ENCODE data around the gene RNF217. TPM values are rescaled to one million over a fixed set of nuclear protein-coding genes. Genes with fewer than 3 reads are reported as not detected.

Gene RNF217
- total RNA-seq, 3 donors from 2014 or later (not counting 1 experiment from before 2014, with no cell fraction given) = 3.3 to 9.5 (median 4.4) TPM

DNA sequence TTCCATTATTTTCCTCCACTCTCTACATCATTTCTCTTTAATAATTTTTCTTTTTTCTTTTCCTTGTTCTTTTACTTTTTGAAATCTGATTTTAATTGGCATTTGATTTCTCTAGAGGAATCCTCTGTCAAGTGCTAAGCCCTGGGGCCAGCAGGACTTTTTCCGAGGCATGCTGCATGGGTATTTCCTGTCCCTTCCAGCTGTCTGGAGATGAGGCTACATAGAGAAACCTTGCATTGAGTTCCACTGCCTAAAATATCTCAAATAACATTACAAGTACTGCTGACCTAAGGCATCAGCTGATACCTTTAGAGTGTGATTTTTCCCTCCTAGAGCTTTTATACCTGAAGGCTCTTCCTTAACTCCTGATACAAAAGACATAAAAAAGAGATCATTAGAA, 6.2 kb downstream of the RNF217 start:
- Mint-ChIP-seq H3K36me3 (no peaks in the 10 kb centered on the region), H3K4me3 (no peak overlapping the region), H3K27me3 (ENCODE audit: low read depth in 2 of 2) (peaks cover 0 to 10% of the 10 kb centered on the region in 2 donors), H3K9me3 (no peaks in the 10 kb centered on the region), H3K4me1 (peaks cover 13 to 19% of the 10 kb centered on the region in 2 donors), H3K27ac (no peak overlapping the region)
- Histone ChIP-seq H3K4me1 (ENCODE audit: control insufficient read depth, insufficient read depth, low read length) (peaks cover 2% of the 10 kb centered on the region), H3K9me3 (ENCODE audit: control insufficient read depth, insufficient read depth, low read length) (no peaks in the 10 kb centered on the region), H3K36me3 (ENCODE audit: control insufficient read depth, insufficient read depth, low read length) (no peaks in the 10 kb centered on the region), H3K27me3 (ENCODE audit: control insufficient read depth, insufficient read depth, low read length) (no peaks in the 10 kb centered on the region), H3K4me3 (ENCODE audit: low read length) (no peak overlapping the region), H3K27ac (ENCODE audit: low read length) (no peak overlapping the region)
- DNase-seq (no peak), ATAC-seq (no peak)
- TF ChIP-seq CTCF (IDR thresholded peaks at IDR 0.05) = no peak
- intact Hi-C loops (cut with micrococcal nuclease) = no loop called here
- 76% methylated on average over 1 of the region's 1 CpG for WGBS (ENCODE audit: insufficient coverage)

GRCh38 chr6:124970243-124970642, 8.0 kb downstream of the RNF217 start:
- H3K36me3 ChIP-seq (ENCODE audit: control insufficient read depth, insufficient read depth, low read length) = no peaks in the 10 kb centered on the region
- peaks cover 0 to 4% of the 10 kb centered on the region in 2 donors for H3K27me3 Mint-ChIP-seq (ENCODE audit: low read depth in 2 of 2)
- no peaks in the 10 kb centered on the region for H3K27me3 ChIP-seq (ENCODE audit: control insufficient read depth, insufficient read depth, low read length)
- H3K36me3 Mint-ChIP-seq = no peaks in the 10 kb centered on the region
- no peak for TF ChIP-seq CTCF (IDR thresholded peaks at IDR 0.05)
- H3K4me3 Mint-ChIP-seq = no peak overlapping the region
- no peak overlapping the region for H3K27ac Mint-ChIP-seq
- H3K27ac ChIP-seq (ENCODE audit: low read length) = no peak overlapping the region
- no peak for ATAC-seq
- peaks cover 2% of the 10 kb centered on the region for H3K4me1 ChIP-seq (ENCODE audit: control insufficient read depth, insufficient read depth, low read length)
- no peaks in the 10 kb centered on the region for H3K9me3 Mint-ChIP-seq
- H3K9me3 ChIP-seq (ENCODE audit: control insufficient read depth, insufficient read depth, low read length) = no peaks in the 10 kb centered on the region
- DNase-seq = no peak
- H3K4me1 Mint-ChIP-seq = peaks cover 0 to 5% of the 10 kb centered on the region in 2 donors
- WGBS (ENCODE audit: insufficient coverage) = 89% methylated on average over 5 of the region's 5 CpGs
- H3K4me3 ChIP-seq (ENCODE audit: low read length) = no peak overlapping the region
- intact Hi-C loops (cut with micrococcal nuclease) = no loop called here

- no peaks in the 10 kb centered on the region for H3K36me3 Mint-ChIP-seq
- peaks cover 2% of the 10 kb centered on the region for H3K4me1 ChIP-seq (ENCODE audit: control insufficient read depth, insufficient read depth, low read length)
- peaks cover 0 to under 1% of the 10 kb centered on the region in 2 donors for H3K27me3 Mint-ChIP-seq (ENCODE audit: low read depth in 2 of 2)
- ATAC-seq (no peak), DNase-seq (no peak)
- intact Hi-C loops (cut with micrococcal nuclease) = no loop called here
- WGBS (ENCODE audit: insufficient coverage) = 82% methylated on average over 2 of the region's 2 CpGs
- H3K4me3 ChIP-seq (ENCODE audit: low read length) = no peak overlapping the region
- no peak overlapping the region for H3K27ac ChIP-seq (ENCODE audit: low read length)
- no peaks in the 10 kb centered on the region for H3K36me3 ChIP-seq (ENCODE audit: control insufficient read depth, insufficient read depth, low read length)
- peaks cover 0 to 2% of the 10 kb centered on the region in 2 donors for H3K4me1 Mint-ChIP-seq
- H3K27me3 ChIP-seq (ENCODE audit: control insufficient read depth, insufficient read depth, low read length) = no peaks in the 10 kb centered on the region
- H3K9me3 Mint-ChIP-seq = no peaks in the 10 kb centered on the region
- no peak overlapping the region for H3K4me3 Mint-ChIP-seq
- no peak for TF ChIP-seq CTCF (IDR thresholded peaks at IDR 0.05)
- no peak overlapping the region for H3K27ac Mint-ChIP-seq
- no peaks in the 10 kb centered on the region for H3K9me3 ChIP-seq (ENCODE audit: control insufficient read depth, insufficient read depth, low read length)
These were observed 8.5 kb downstream of the RNF217 start for GRCh38 chr6:124970763-124971162.

DNA sequence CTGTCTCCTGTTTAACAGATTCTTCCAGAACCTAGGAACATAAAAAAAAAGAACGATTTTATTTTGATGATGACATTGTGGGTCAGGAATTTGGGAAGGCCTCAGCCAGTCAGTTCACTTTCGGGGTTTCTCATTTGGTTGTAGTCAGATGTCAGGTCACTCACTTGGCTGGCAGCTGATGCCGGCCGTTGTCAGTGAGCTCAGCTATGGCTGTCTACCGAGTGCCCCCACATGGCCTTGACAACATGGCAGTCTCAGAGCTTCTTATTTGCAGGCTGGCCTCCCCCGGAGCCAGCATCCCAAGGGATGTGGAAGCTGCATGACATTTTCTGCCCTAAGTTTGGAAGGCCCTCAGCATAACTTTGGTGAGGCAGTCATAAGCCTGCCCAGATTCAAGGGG, 11.5 kb downstream of the RNF217 start:
- H3K4me3 Mint-ChIP-seq = no peak overlapping the region
- H3K27ac Mint-ChIP-seq = no peak overlapping the region
- H3K9me3 ChIP-seq (ENCODE audit: control insufficient read depth, insufficient read depth, low read length) = no peaks in the 10 kb centered on the region
- no peaks in the 10 kb centered on the region for H3K4me1 Mint-ChIP-seq
- no peaks in the 10 kb centered on the region for H3K36me3 ChIP-seq (ENCODE audit: control insufficient read depth, insufficient read depth, low read length)
- no peak for TF ChIP-seq CTCF (IDR thresholded peaks at IDR 0.05)
- no peak overlapping the region for H3K27ac ChIP-seq (ENCODE audit: low read length)
- no peaks in the 10 kb centered on the region for H3K9me3 Mint-ChIP-seq
- no peaks in the 10 kb centered on the region for H3K36me3 Mint-ChIP-seq
- H3K4me1 ChIP-seq (ENCODE audit: control insufficient read depth, insufficient read depth, low read length) = no peaks in the 10 kb centered on the region
- no peak for DNase-seq
- ATAC-seq = no peak
- no peaks in the 10 kb centered on the region for H3K27me3 ChIP-seq (ENCODE audit: control insufficient read depth, insufficient read depth, low read length)
- H3K27me3 Mint-ChIP-seq (ENCODE audit: low read depth in 2 of 2) = no peaks in the 10 kb centered on the region
- WGBS (ENCODE audit: insufficient coverage) = 91% methylated on average over 6 of the region's 6 CpGs
- no peak overlapping the region for H3K4me3 ChIP-seq (ENCODE audit: low read length)
- intact Hi-C loops (cut with micrococcal nuclease) = no loop called here
